Activated CD4-positive, alpha-beta memory T cell treated with anti-CD3 and anti-CD28 coated beads for 36 hours (primary cell): ENCODE data around the gene MAP6. TPM values are rescaled to one million over a fixed set of nuclear protein-coding genes. Genes with fewer than 3 reads are reported as not detected.

Experiments
- CTCF ChIA-PET: fragments of 350-600 bp; sonication (Branson Sonifier 250); formaldehyde crosslinking; loops from one replicate; lab custom pipeline; 2021; ENCODE audit warnings: antibody characterized with exemption, inconsistent platforms; lab: Charles Lee
- POLR2A ChIA-PET: fragments of 350-600 bp; sonication (Branson Sonifier 250); formaldehyde crosslinking; loops from one replicate; lab custom pipeline; 2021; ENCODE audit warnings: antibody characterized with exemption; lab: Charles Lee
- DNase-seq: peaks from one replicate; pipeline ENCODE4 v3.0.0-alpha.2; 2020
- H3K27ac Mint-ChIP-seq: one replicate; pipeline ENCODE4 v1.8.0; 2021; ENCODE audit warnings: mixed read lengths
- H3K27me3 Mint-ChIP-seq: one replicate; pipeline ENCODE4 v1.8.0; 2021; ENCODE audit warnings: mixed read lengths
- H3K36me3 Mint-ChIP-seq: one replicate; pipeline ENCODE4 v1.8.0; 2021; ENCODE audit warnings: mixed read lengths
- H3K4me1 Mint-ChIP-seq: one replicate; pipeline ENCODE4 v1.8.0; 2021; ENCODE audit warnings: low read depth, mixed read lengths
- H3K4me3 Mint-ChIP-seq: one replicate; pipeline ENCODE4 v1.8.0; 2021; ENCODE audit warnings: mild to moderate bottlenecking, mixed read lengths
- H3K9me3 Mint-ChIP-seq: one replicate; pipeline ENCODE4 v1.8.0; 2021; ENCODE audit warnings: mixed read lengths
- intact Hi-C: fragments of 100-400 bp; cut with micrococcal nuclease; formaldehyde crosslinking; loops from one replicate; pipeline ENCODE4 v1.15.1; 2023
- total RNA-seq, 2 experiments: library from RNA; stranded (reverse); gene quantifications; one replicate each; pipeline ENCODE4 v1.2.3, GENCODE V29; 2021

Gene MAP6
- total RNA-seq, 2 experiments from 2014 or later = 0.05 TPM; not detected in 1

DNA sequence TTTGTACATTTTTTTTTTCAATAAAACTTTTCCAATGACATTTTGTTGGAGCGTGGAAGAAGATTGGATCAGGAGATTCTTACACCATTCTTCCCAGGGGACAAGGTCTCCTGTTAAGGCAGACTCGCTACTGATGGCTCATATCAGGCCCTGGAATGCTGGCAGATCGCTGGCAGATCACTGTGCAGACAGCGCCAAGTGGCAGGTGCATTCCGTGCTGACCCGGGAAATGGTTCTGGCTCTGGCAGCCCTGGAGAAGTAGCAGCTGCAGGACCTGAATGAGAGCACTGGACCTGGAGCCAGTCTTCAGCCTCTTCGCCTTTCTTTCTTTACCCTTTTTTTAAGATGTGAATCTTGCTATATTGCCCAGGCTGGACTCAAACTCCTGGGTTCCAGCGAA, 96.1 kb downstream of the MAP6 start:
- no peaks in the 10 kb centered on the region for H3K9me3 Mint-ChIP-seq
- H3K27me3 Mint-ChIP-seq = no peaks in the 10 kb centered on the region
- H3K27ac Mint-ChIP-seq = no peak overlapping the region
- intact Hi-C loops = no loop called here
- CTCF ChIA-PET = interaction anchor here (0.9 kb wide), 1 partner anchor 30 kb away, joined by 3 read pairs; no protein-coding TSS in a partner anchor
- DNase-seq = no peak
- no peak overlapping the region for H3K4me3 Mint-ChIP-seq
- POLR2A ChIA-PET = no interaction called here
- H3K36me3 Mint-ChIP-seq = peaks cover 16% of the 10 kb centered on the region
- H3K4me1 Mint-ChIP-seq = no peaks in the 10 kb centered on the region

DNA sequence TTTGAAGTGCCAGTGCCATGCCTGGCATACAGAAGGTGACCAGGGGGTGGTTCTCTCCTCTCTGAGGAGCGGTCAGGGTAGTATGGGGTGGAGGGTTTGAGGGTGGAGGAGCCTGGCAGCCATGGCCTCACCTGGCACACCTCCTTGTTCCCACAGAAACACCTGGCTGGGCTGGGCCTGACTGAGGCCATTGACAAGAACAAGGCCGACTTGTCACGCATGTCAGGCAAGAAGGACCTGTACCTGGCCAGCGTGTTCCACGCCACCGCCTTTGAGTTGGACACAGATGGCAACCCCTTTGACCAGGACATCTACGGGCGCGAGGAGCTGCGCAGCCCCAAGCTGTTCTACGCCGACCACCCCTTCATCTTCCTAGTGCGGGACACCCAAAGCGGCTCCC, 97.2 kb downstream of the MAP6 start:
- H3K36me3 Mint-ChIP-seq = peaks cover 16% of the 10 kb centered on the region
- POLR2A ChIA-PET = no interaction called here
- no peaks in the 10 kb centered on the region for H3K4me1 Mint-ChIP-seq

DNA sequence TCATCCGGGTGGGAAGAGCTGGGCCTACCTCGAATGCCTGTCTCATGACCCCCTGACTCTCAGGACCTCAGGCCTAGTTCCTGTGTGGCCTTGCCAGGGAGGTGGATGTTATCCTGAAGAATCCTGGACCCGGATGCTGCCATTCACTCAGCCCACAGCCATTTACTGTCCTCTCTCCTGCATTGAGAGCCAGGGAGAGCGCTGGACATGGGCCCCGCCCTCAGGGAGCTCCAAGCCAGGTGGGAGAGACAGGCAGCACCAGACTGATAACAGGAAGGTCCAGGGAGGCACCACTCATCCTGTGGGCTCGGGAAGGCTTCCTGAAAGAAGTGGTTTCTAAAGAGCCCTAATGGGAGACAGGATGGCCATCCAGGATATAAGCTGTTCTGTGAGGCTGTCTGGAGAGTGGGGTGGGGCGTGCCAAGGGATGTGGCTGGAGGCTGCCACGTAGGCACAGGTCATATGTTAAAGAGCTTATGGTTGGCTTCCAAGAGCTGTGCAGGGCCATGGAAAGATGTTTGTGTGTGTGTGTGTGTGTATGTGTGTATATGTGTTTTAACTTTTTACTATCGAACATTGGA, 98.2 kb downstream of the MAP6 start:
- ChIA-PET POLR2A (interaction anchor here (1.1 kb wide), 1 partner anchor 9 kb away, joined by 3 read pairs; no protein-coding TSS in a partner anchor), CTCF (no interaction called here)
- Mint-ChIP-seq H3K9me3 (no peaks in the 10 kb centered on the region), H3K27ac (no peak overlapping the region), H3K27me3 (no peaks in the 10 kb centered on the region), H3K36me3 (peaks cover 16% of the 10 kb centered on the region), H3K4me1 (no peaks in the 10 kb centered on the region), H3K4me3 (no peak overlapping the region)
- no peak for DNase-seq
- intact Hi-C loops = no loop called here

More for the DNA sequence above, 97.2 kb downstream of the MAP6 start:
- no peaks in the 10 kb centered on the region for H3K9me3 Mint-ChIP-seq
- no peak overlapping the region for H3K4me3 Mint-ChIP-seq
- H3K27ac Mint-ChIP-seq = no peak overlapping the region
- CTCF ChIA-PET = no interaction called here
- no peaks in the 10 kb centered on the region for H3K27me3 Mint-ChIP-seq
- intact Hi-C loops = no loop called here
- no peak for DNase-seq

DNA sequence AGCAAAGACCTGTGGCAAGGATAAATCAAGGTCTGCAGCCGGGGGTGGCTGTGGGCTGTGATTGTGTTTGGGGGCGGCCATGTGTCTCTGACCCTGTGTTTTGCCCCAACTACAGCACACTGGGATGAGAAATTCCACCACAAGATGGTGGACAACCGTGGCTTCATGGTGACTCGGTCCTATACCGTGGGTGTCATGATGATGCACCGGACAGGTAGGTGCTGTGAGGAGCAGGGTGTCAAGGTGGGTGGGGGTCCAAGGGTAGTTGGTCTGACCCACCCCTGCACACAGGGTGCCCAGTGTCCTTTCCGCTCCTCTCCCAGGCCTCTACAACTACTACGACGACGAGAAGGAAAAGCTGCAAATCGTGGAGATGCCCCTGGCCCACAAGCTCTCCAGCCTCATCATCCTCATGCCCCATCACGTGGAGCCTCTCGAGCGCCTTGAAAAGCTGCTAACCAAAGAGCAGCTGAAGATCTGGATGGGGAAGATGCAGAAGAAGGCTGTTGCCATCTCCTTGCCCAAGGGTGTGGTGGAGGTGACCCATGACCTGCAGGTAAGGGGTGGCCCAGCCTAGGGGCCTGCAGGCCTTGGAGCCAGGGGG, 100.1 kb downstream of the MAP6 start:
- peaks cover 13% of the 10 kb centered on the region for H3K4me1 Mint-ChIP-seq
- ChIA-PET POLR2A (no interaction called here), CTCF (interaction anchor here (2.5 kb wide), 1 partner anchor 9 kb away, joined by 11 read pairs; no protein-coding TSS in a partner anchor)
- no peaks in the 10 kb centered on the region for H3K9me3 Mint-ChIP-seq
- H3K4me3 Mint-ChIP-seq = no peak overlapping the region
- no peak for DNase-seq
- peak overlapping the region; percentile 23 for H3K27ac Mint-ChIP-seq
- intact Hi-C loops = no loop called here
- H3K36me3 Mint-ChIP-seq = peaks cover 16% of the 10 kb centered on the region
- H3K27me3 Mint-ChIP-seq = no peaks in the 10 kb centered on the region

DNA sequence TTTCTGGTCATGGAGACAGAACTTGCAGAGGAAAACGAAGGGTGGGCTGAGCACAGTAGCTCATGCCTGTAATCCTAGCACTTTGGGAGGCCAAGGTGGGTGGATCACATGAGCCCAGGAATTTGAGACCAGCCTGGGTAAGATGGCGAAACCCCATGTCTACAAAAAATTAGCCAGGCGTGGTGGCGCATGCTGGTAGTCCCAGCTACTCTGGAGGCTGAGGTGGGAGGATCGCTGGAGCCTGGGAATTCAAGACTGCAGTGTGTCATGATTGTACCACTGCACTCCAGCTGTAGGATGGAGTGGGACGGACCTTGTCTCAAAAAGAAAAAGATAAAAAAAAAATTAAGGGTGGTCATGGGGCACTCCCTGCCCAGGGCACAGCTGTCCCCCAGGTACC, 100.9 kb downstream of the MAP6 start:
- Mint-ChIP-seq H3K27me3 (no peaks in the 10 kb centered on the region), H3K4me3 (no peak overlapping the region), H3K4me1 (peaks cover 18% of the 10 kb centered on the region), H3K27ac (no peak overlapping the region), H3K9me3 (no peaks in the 10 kb centered on the region), H3K36me3 (peaks cover 16% of the 10 kb centered on the region)
- intact Hi-C loops = no loop called here
- ChIA-PET POLR2A (no interaction called here), CTCF (interaction anchor here (2.5 kb wide), 1 partner anchor 9 kb away, joined by 11 read pairs; no protein-coding TSS in a partner anchor)
- no peak for DNase-seq

DNA sequence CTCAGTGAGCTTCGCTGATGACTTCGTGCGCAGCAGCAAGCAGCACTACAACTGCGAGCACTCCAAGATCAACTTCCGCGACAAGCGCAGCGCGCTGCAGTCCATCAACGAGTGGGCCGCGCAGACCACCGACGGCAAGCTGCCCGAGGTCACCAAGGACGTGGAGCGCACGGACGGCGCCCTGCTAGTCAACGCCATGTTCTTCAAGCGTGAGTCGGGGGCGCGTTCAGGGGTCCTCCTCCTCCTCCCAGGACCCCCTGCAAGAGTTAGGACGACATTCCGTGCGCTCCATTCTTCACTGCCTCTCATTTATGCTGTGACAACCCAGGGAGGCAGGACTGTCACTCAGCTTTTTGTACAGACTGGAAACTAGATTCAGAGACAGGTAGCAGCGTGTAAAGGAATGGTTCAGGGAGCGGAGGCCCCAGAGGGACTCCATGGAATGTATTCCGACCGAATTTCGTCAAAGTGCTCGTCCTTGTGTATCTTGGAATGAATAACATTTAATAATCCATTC, 102.0 kb downstream of the MAP6 start:
- intact Hi-C loops = no loop called here
- Mint-ChIP-seq H3K4me1 (peaks cover 22% of the 10 kb centered on the region), H3K27me3 (no peaks in the 10 kb centered on the region), H3K36me3 (peaks cover 11% of the 10 kb centered on the region), H3K9me3 (no peaks in the 10 kb centered on the region), H3K27ac (no peak overlapping the region), H3K4me3 (no peak overlapping the region)
- ChIA-PET CTCF (interaction anchor here (1.8 kb wide), 1 partner anchor 10 kb away, joined by 9 read pairs; no protein-coding TSS in a partner anchor), POLR2A (no interaction called here)
- no peak for DNase-seq

DNA sequence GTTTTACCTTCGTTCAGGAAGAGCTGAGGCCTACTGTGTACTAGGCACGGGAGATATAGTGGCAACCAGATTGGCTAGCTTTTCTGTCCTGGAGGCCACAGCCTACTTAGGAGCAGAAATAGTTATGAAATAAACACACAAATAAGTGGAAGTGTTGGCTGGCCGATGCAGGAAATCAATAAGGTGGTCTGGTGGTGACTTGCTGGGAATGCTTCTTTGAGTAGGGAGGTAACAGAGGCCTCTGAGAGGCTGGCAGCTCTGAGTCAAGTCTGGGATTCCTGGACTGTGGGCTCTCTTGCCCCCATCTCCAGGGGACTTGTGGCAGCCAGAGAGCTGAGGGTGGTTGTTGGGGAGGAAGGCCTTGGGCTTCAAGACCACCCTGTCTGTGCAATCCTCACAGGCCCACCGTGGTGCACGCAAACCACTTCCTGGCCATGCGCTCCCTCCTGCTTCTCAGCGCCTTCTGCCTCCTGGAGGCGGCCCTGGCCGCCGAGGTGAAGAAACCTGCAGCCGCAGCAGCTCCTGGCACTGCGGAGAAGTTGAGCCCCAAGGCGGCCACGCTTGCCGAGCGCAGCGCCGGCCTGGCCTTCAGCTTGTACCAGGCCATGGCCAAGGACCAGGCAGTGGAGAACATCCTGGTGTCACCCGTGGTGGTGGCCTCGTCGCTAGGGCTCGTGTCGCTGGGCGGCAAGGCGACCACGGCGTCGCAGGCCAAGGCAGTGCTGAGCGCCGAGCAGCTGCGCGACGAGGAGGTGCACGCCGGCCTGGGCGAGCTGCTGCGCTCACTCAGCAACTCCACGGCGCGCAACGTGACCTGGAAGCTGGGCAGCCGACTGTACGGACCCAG, 102.7 kb downstream of the MAP6 start:
- no peaks in the 10 kb centered on the region for H3K27me3 Mint-ChIP-seq
- intact Hi-C loops = no loop called here
- ChIA-PET CTCF (interaction anchor here (1.4 to 1.8 kb wide), 2 partner anchors 9 to 10 kb away, joined by 4 to 9 read pairs; no protein-coding TSS in a partner anchor), POLR2A (interaction anchor here (1.1 to 1.3 kb wide), 2 partner anchors 17 to 29 kb away, joined by 3 read pairs; no protein-coding TSS in a partner anchor)
- H3K4me3 Mint-ChIP-seq = no peak overlapping the region
- no peak for DNase-seq
- H3K27ac Mint-ChIP-seq = no peak overlapping the region
- H3K36me3 Mint-ChIP-seq = peaks cover 11% of the 10 kb centered on the region
- peaks cover 29% of the 10 kb centered on the region for H3K4me1 Mint-ChIP-seq
- no peaks in the 10 kb centered on the region for H3K9me3 Mint-ChIP-seq

DNA sequence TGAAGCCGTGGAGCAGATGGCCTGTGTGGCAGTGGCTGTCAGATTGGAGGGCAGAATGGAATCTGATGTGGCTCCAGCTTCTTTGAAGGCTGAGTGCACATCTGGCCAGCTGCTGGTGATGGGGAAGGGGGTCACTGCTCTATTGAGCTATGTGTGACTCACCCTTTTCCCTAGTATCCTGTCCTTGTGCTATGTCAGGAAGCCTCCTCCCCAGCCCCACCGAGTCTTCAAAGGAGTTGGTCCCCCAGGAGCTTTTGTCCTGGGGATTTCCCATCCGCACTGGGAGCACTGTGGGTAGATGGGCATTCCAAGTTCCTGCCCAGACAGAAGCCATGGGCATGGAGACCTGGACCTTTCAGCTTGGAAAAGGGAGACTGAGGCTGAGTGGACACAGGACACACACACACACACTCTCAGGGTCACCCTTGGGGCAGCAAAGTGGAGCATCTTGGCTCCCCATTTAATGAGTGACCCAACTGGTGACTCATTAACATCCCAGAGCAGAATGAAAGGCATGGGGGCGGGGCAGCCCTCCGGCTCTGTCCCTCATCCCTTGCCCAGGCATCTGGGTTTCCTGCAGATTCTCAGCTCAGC, 103.5 kb downstream of the MAP6 start:
- Mint-ChIP-seq H3K4me3 (no peak overlapping the region), H3K9me3 (no peaks in the 10 kb centered on the region), H3K4me1 (peaks cover 32% of the 10 kb centered on the region), H3K27ac (no peak overlapping the region), H3K36me3 (peaks cover 11% of the 10 kb centered on the region), H3K27me3 (no peaks in the 10 kb centered on the region)
- POLR2A ChIA-PET = interaction anchor here (1.1 to 1.3 kb wide), 2 partner anchors 17 to 28 kb away, joined by 3 read pairs; no protein-coding TSS in a partner anchor
- no peak for DNase-seq
- intact Hi-C loops = no loop called here
- CTCF ChIA-PET = interaction anchor here (1.4 to 1.8 kb wide), 2 partner anchors 10 to 11 kb away, joined by 4 to 9 read pairs; no protein-coding TSS in a partner anchor

DNA sequence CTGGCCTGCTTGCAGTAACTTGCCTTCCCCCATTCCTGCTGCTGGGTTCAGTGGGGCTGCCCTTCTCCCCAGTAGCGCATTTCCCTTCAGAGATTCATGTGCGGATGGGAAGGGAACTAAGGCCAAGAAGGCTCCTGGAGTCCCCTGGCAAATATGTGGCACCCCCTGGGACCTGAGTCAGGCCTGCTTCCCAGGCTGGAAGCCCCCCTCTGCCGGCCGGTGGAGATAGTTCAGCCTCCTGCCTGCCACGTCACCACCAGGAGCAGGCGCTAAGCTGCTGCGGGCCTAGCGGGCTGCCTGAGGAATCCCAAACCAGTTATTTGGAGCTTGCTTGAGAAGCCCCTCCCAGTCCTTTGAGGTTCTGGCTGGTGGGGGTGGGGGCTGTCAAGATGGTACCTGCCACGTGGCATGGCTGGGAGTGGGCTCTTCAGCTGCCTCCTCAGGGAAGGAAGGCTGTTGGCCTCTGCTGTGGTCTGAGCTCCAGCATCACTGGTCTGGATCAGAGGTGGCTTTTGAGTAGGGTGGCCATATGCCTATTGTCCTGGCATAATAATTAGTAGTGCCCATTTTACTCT, 104.8 kb downstream of the MAP6 start:
- Mint-ChIP-seq H3K4me3 (peak overlapping the region; percentile 99), H3K27me3 (no peaks in the 10 kb centered on the region), H3K4me1 (peaks cover 32% of the 10 kb centered on the region), H3K27ac (peak overlapping the region; percentile 99), H3K36me3 (peaks cover 8% of the 10 kb centered on the region), H3K9me3 (no peaks in the 10 kb centered on the region)
- DNase-seq = no peak
- ChIA-PET POLR2A (no interaction called here), CTCF (interaction anchor here (0.7 kb wide), 1 partner anchor 322 kb away, joined by 3 read pairs; no protein-coding TSS in a partner anchor)
- intact Hi-C loops = loop anchor here (2.0 kb wide), 1 partner anchor 17 kb away; no protein-coding TSS in a partner anchor

DNA sequence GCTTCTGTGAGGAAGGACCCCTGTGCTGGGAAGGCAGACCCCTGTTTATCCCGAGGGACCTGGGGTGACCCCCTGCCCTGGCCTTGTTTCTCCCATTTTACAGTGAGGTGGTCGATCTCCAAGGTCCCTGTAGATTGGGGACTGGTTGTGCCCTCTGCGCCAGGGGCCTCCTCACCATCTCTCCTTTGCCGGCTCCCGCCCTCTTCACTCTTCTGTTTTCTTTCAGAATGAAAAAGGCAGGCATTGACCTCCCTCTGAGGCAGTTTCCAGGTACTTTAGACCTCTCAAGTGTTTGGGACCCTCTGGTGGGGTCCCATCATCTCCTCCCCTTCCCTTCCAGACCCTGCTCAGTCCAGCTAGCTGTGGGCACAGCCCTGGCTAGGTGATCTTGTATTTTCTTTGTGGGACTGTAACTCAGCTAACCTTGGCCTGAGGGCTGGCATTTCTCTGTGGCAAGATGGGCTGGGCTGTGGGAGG, 105.3 kb downstream of the MAP6 start:
- ChIA-PET POLR2A (no interaction called here), CTCF (interaction anchor here (0.7 to 1.6 kb wide), 2 partner anchors 15 to 322 kb away, joined by 3 to 5 read pairs; no protein-coding TSS in a partner anchor)
- no peaks in the 10 kb centered on the region for H3K27me3 Mint-ChIP-seq
- intact Hi-C loops = loop anchor here (2.0 kb wide), 1 partner anchor 17 kb away; no protein-coding TSS in a partner anchor
- H3K4me1 Mint-ChIP-seq = peaks cover 32% of the 10 kb centered on the region
- H3K9me3 Mint-ChIP-seq = no peaks in the 10 kb centered on the region
- peak overlapping the region; percentile 99 for H3K4me3 Mint-ChIP-seq
- DNase-seq = no peak
- peaks cover 3% of the 10 kb centered on the region for H3K36me3 Mint-ChIP-seq
- peak overlapping the region; percentile 99 for H3K27ac Mint-ChIP-seq
